ENCODE measurements around the gene PDSS2.
"Not testable (repeated sequence)": the region's sequence is repeated elsewhere in the genome, so short reads cannot be mapped to it uniquely, and the experiment has no call there.

DNA sequence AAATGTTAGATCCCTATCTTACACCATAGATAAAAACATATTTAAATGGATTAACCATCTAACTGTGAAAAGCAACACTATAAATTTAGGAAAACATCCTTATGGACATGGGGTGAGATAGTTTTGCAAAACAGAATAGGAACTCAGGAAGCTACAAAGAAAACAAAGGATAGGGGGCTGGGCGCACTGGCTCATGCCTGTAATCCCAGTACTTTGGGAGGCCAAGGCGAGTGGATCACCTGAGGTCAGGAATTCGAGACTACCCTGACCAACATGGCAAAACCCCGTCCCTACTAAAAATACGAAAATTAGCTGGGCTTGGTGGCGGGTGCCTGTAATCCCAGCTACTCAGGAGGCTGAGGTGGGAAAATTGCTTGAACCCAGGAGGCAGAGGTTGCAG, 173.7 kb downstream of the PDSS2 start:
- TF ChIP-seq CTCF (IDR thresholded peaks at IDR 0.05; ENCODE audit: low read depth, low read length); POLR2A (IDR thresholded peaks at IDR 0.05; ENCODE audit: extremely low read depth, insufficient read length): not testable (repeated sequence)
- TF ChIP-seq, protein P1, sequence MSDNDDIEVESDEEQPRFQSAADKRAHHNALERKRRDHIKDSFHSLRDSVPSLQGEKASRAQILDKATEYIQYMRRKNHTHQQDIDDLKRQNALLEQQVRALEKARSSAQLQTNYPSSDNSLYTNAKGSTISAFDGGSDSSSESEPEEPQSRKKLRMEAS (IDR thresholded peaks at IDR 0.05; ENCODE audit: low read depth, low read length), result not testable (repeated sequence)
